GM18907 (cell line): ENCODE results near the gene IGHMBP2.
"Not testable (repeated sequence)": the region's sequence is repeated elsewhere in the genome, so short reads cannot be mapped to it uniquely, and the experiment has no call there.

Experiments used
- ATAC-seq: cut with Tn5 transposase; IDR thresholded peaks from one replicate; pipeline ENCODE4 v1.9.1; 2021; ENCODE audit warnings: mild to moderate bottlenecking, moderate library complexity; ENCODE audit not compliant: unreplicated experiment

The IGHMBP2 gene

GRCh38 chr11:68960294-68961071, 56.8 kb downstream of the IGHMBP2 start:
- ATAC-seq, result no peak

GRCh38 chr11:68961245-68961644, 57.6 kb downstream of the IGHMBP2 start:
- ATAC-seq, result no peak

- ATAC-seq, result no peak
Measured at GRCh38 chr11:68962527-68963250, 59.0 kb downstream of the IGHMBP2 start.

- ATAC-seq, result no peak
Measured at GRCh38 chr11:68963779-68964178, 60.1 kb downstream of the IGHMBP2 start.

GRCh38 chr11:68965901-68966853, 62.5 kb downstream of the IGHMBP2 start:
- ATAC-seq, result no peak

- no peak for ATAC-seq
Measured at GRCh38 chr11:68966894-68967780, 63.4 kb downstream of the IGHMBP2 start.

- no peak for ATAC-seq
Measured at GRCh38 chr11:68968306-68969250, 64.9 kb downstream of the IGHMBP2 start.

- no peak for ATAC-seq
Measured at GRCh38 chr11:68969386-68969785, 65.7 kb downstream of the IGHMBP2 start.

- ATAC-seq, result no peak
Measured at GRCh38 chr11:68970921-68971636, 67.4 kb downstream of the IGHMBP2 start.

GRCh38 chr11:68973219-68973618, 69.5 kb downstream of the IGHMBP2 start:
- ATAC-seq, result no peak

- ATAC-seq, result not testable (repeated sequence)
Measured at GRCh38 chr11:68973706-68974105, 70.0 kb downstream of the IGHMBP2 start.

GRCh38 chr11:68974421-68975194, 70.9 kb downstream of the IGHMBP2 start:
- no peak for ATAC-seq

GRCh38 chr11:68976095-68976494, 72.4 kb downstream of the IGHMBP2 start:
- no peak for ATAC-seq

GRCh38 chr11:68976563-68976962, 72.9 kb downstream of the IGHMBP2 start:
- ATAC-seq, result no peak

GRCh38 chr11:68977781-68978625, 74.3 kb downstream of the IGHMBP2 start:
- ATAC-seq, result no peak

- no peak for ATAC-seq
Measured at GRCh38 chr11:68978626-68978930, 74.9 kb downstream of the IGHMBP2 start.
